ENCODE measurements around the gene ITGA1.

The ITGA1 gene

DNA sequence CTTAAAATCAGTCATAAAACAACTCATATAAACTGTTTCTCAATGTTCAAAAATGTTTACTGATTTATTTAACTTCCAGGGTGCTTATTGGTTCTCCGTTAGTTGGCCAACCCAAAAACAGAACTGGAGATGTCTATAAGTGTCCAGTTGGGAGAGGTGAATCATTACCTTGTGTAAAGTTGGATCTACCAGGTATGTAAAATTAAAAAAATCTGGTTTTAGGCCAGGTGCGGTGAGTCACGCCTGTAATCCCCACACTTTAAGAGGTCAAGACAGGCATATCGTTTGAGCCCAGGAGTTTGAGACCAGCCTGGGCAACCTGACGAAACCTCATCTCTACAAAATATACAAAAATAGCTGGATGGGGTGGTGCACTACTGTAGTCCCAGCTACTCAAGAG lies 73.7 kb downstream of the ITGA1 start (continued):
- no peak for TF ChIP-seq ZNF449 (tag by site-specific recombination; IDR thresholded peaks at IDR 0.05)
- TF ChIP-seq, protein P1, sequence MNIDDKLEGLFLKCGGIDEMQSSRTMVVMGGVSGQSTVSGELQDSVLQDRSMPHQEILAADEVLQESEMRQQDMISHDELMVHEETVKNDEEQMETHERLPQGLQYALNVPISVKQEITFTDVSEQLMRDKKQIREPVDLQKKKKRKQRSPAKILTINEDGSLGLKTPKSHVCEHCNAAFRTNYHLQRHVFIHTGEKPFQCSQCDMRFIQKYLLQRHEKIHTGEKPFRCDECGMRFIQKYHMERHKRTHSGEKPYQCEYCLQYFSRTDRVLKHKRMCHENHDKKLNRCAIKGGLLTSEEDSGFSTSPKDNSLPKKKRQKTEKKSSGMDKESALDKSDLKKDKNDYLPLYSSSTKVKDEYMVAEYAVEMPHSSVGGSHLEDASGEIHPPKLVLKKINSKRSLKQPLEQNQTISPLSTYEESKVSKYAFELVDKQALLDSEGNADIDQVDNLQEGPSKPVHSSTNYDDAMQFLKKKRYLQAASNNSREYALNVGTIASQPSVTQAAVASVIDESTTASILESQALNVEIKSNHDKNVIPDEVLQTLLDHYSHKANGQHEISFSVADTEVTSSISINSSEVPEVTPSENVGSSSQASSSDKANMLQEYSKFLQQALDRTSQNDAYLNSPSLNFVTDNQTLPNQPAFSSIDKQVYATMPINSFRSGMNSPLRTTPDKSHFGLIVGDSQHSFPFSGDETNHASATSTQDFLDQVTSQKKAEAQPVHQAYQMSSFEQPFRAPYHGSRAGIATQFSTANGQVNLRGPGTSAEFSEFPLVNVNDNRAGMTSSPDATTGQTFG (tag by site-specific recombination; IDR thresholded peaks at IDR 0.05; ENCODE audit: borderline replicate concordance) = no peak
- TF ChIP-seq ZNF132 (tag by site-specific recombination; IDR thresholded peaks at IDR 0.05; ENCODE audit: borderline replicate concordance) = no peak
- TF ChIP-seq ZNF423 (tag by site-specific recombination; IDR thresholded peaks at IDR 0.05) = no peak
- TF ChIP-seq ZNF747 (tag by site-specific recombination; IDR thresholded peaks at IDR 0.05) = no peak
- no peak for TF ChIP-seq ZSCAN30 (tag by site-specific recombination; IDR thresholded peaks at IDR 0.05)
- no peak for TF ChIP-seq ZNF549 (tag by site-specific recombination; IDR thresholded peaks at IDR 0.05)
- no peak for TF ChIP-seq ZNF571 (tag by site-specific recombination; IDR thresholded peaks at IDR 0.05)
- TF ChIP-seq SP3 (tag by site-specific recombination; IDR thresholded peaks at IDR 0.05) = no peak
- no peak for TF ChIP-seq ZNF529 (tag by site-specific recombination; IDR thresholded peaks at IDR 0.05; ENCODE audit: insufficient replicate concordance)
- TF ChIP-seq ZNF184 (tag by site-specific recombination; IDR thresholded peaks at IDR 0.05) = no peak

- no peak overlapping the region for H3K27ac ChIP-seq (ENCODE audit: extremely low read depth, low read depth, low read length)
- CTCF ChIA-PET = interaction anchor here (0.8 to 1.1 kb wide), 2 partner anchors 106 to 233 kb away, joined by 3 to 4 read pairs; no protein-coding TSS in a partner anchor
- H3K4me3 ChIP-seq (ENCODE audit: low read depth, low read length) = no peak overlapping the region
- POLR2A ChIA-PET = no interaction called here
- peaks cover 7% of the 10 kb centered on the region; the same call in 1 of the 2 replicates for H3K4me1 ChIP-seq (ENCODE audit: control insufficient read depth, insufficient read depth, low read length)
- no peaks in the 10 kb centered on the region; a peak in 1 of 3 replicates for H3K36me3 ChIP-seq (ENCODE audit: control insufficient read depth in 2 of 2, insufficient read depth in 1 of 2, low read length in 2 of 2)
- no peaks in the 10 kb centered on the region for H3K9me3 ChIP-seq (ENCODE audit: control insufficient read depth, insufficient read depth, low read depth, low read length)
- TF ChIP-seq ZNF660 (tag by site-specific recombination; IDR thresholded peaks at IDR 0.05) = no peak
- TF ChIP-seq ZNF311 (tag by site-specific recombination; IDR thresholded peaks at IDR 0.05; ENCODE audit: borderline replicate concordance) = no peak
- TF ChIP-seq TCF7L2 (IDR thresholded peaks at IDR 0.05; ENCODE audit: borderline replicate concordance, low read depth, low read length) = no peak
- no peak for TF ChIP-seq ZBTB26 (tag by site-specific recombination; optimal IDR thresholded peaks at IDR 0.05)
- no peak for TF ChIP-seq ZNF426 (tag by site-specific recombination; IDR thresholded peaks at IDR 0.05)
- no peak for TF ChIP-seq ZNF112 (tag by site-specific recombination; IDR thresholded peaks at IDR 0.05)
- TF ChIP-seq ZNF184 (tag by site-specific recombination; IDR thresholded peaks at IDR 0.05) = no peak
- TF ChIP-seq, protein P2, sequence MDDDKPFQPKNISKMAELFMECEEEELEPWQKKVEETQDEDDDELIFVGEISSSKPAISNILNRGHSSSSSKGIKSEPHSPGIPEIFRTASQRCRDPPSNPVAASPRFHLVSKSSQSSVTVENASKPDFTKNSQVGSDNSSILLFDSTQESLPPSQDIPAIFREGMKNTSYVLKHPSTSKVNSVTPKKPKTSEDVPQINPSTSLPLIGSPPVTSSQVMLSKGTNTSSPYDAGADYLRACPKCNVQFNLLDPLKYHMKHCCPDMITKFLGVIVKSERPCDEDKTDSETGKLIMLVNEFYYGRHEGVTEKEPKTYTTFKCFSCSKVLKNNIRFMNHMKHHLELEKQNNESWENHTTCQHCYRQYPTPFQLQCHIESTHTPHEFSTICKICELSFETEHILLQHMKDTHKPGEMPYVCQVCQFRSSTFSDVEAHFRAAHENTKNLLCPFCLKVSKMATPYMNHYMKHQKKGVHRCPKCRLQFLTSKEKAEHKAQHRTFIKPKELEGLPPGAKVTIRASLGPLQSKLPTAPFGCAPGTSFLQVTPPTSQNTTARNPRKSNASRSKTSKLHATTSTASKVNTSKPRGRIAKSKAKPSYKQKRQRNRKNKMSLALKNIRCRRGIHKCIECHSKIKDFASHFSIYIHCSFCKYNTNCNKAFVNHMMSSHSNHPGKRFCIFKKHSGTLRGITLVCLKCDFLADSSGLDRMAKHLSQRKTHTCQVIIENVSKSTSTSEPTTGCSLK (tag by site-specific recombination; IDR thresholded peaks at IDR 0.05) = no peak
- TF ChIP-seq ZSCAN30 (tag by site-specific recombination; IDR thresholded peaks at IDR 0.05) = no peak
- TF ChIP-seq ZNF558 (tag by site-specific recombination; IDR thresholded peaks at IDR 0.05) = no peak
- TF ChIP-seq KLF7 (tag by site-specific recombination; IDR thresholded peaks at IDR 0.05; ENCODE audit: borderline replicate concordance) = no peak
- TF ChIP-seq ZNF580 (tag by site-specific recombination; IDR thresholded peaks at IDR 0.05) = no peak
- TF ChIP-seq, protein P3, sequence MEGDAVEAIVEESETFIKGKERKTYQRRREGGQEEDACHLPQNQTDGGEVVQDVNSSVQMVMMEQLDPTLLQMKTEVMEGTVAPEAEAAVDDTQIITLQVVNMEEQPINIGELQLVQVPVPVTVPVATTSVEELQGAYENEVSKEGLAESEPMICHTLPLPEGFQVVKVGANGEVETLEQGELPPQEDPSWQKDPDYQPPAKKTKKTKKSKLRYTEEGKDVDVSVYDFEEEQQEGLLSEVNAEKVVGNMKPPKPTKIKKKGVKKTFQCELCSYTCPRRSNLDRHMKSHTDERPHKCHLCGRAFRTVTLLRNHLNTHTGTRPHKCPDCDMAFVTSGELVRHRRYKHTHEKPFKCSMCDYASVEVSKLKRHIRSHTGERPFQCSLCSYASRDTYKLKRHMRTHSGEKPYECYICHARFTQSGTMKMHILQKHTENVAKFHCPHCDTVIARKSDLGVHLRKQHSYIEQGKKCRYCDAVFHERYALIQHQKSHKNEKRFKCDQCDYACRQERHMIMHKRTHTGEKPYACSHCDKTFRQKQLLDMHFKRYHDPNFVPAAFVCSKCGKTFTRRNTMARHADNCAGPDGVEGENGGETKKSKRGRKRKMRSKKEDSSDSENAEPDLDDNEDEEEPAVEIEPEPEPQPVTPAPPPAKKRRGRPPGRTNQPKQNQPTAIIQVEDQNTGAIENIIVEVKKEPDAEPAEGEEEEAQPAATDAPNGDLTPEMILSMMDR (tag by site-specific recombination; IDR thresholded peaks at IDR 0.05) = no peak
- TF ChIP-seq TRIM28 (IDR thresholded peaks at IDR 0.05; ENCODE audit: borderline replicate concordance, low read length) = no peak
- TF ChIP-seq KLF16 (tag by site-specific recombination; IDR thresholded peaks at IDR 0.05) = no peak
- no peak for TF ChIP-seq BCL11B (tag by site-specific recombination; IDR thresholded peaks at IDR 0.05; ENCODE audit: low read depth)
- TF ChIP-seq ZNF146 (tag by site-specific recombination; IDR thresholded peaks at IDR 0.05) = no peak
- no peak for TF ChIP-seq ZNF76 (tag by site-specific recombination; IDR thresholded peaks at IDR 0.05; ENCODE audit: borderline replicate concordance, low read depth)
- TF ChIP-seq KLF1 (tag by site-specific recombination; IDR thresholded peaks at IDR 0.05) = no peak
Measured at GRCh38 chr5:52863715-52864290, 76.1 kb downstream of the ITGA1 start.
